ENCODE results near the gene LAMTOR2. TPM values are rescaled to one million over a fixed set of nuclear protein-coding genes. Genes with fewer than 3 reads are reported as not detected.

The LAMTOR2 gene
- total RNA-seq, 1 donor from 2014 or later: 73.9 TPM

DNA sequence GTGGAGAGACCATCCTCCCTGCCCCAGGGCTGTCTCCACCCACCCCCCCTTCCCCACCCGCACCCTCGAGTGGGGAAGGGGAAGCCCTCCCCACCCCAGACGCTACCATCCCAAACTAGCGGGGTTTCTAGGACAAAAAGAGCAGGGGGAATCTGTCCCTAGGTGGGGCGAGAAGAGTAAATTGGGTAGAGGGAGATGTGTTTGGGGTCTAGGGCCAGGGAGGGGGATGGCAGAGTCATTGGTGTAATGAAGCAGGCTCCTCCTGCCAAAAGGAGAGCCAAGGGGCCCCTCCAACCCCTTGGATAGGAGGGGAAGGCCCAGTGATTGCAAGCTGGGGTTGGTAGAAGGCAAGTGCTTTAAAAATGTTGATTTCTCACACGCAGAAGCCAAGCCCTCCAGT, 17.7 kb downstream of the LAMTOR2 start:
- H3K4me3 ChIP-seq: no peak overlapping the region
- H3K4me1 ChIP-seq: peaks cover 13% of the 10 kb centered on the region
- no peaks in the 10 kb centered on the region for H3K27me3 ChIP-seq
- intact Hi-C loops (cut with DNase I): no loop called here
- no peak overlapping the region for H3K27ac ChIP-seq
- H3K9me3 ChIP-seq: no peaks in the 10 kb centered on the region
- H3K36me3 ChIP-seq: no peaks in the 10 kb centered on the region
- no peak for TF ChIP-seq POLR2AphosphoS5 (IDR thresholded peaks at IDR 0.05; ENCODE audit: insufficient read depth in 1 of 2, low read depth in 1 of 2)
- TF ChIP-seq, protein P1, sequence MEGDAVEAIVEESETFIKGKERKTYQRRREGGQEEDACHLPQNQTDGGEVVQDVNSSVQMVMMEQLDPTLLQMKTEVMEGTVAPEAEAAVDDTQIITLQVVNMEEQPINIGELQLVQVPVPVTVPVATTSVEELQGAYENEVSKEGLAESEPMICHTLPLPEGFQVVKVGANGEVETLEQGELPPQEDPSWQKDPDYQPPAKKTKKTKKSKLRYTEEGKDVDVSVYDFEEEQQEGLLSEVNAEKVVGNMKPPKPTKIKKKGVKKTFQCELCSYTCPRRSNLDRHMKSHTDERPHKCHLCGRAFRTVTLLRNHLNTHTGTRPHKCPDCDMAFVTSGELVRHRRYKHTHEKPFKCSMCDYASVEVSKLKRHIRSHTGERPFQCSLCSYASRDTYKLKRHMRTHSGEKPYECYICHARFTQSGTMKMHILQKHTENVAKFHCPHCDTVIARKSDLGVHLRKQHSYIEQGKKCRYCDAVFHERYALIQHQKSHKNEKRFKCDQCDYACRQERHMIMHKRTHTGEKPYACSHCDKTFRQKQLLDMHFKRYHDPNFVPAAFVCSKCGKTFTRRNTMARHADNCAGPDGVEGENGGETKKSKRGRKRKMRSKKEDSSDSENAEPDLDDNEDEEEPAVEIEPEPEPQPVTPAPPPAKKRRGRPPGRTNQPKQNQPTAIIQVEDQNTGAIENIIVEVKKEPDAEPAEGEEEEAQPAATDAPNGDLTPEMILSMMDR (IDR thresholded peaks at IDR 0.05): no peak
- no peak for TF ChIP-seq POLR2A (IDR thresholded peaks at IDR 0.05)
- DNase-seq (ENCODE audit: extremely low spot score in 2 of 2): no peak

- peaks cover 13% of the 10 kb centered on the region for H3K4me1 ChIP-seq
- TF ChIP-seq, protein P1 (IDR thresholded peaks at IDR 0.05): no peak
- TF ChIP-seq POLR2AphosphoS5 (IDR thresholded peaks at IDR 0.05; ENCODE audit: insufficient read depth in 1 of 2, low read depth in 1 of 2) (no peak), POLR2A (IDR thresholded peaks at IDR 0.05) (no peak)
- no peak for DNase-seq (ENCODE audit: extremely low spot score in 2 of 2)
These were observed 18.6 kb downstream of the LAMTOR2 start for GRCh38 chr1:156073110-156073687.

DNA sequence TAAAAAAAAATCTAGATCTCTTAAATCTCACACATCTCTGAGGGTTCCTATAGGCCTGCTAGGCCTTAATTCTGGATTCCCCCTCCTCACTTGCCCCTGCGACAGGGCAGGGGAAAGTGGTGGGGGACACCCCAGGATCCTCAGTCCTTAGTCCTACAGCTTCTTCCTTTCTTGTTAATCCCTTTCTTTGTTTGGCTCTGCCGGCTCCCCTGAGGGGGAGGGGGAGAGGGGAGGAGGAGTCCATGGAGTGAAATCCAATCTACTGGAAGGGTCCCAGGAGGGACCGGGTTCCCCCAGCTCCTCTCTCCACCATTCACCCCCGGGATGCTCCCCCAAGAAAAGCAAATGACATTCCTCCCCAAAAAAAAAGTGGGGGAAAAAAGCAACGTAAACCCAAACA, 19.2 kb downstream of the LAMTOR2 start:
- H3K27me3 ChIP-seq: no peaks in the 10 kb centered on the region
- no peak overlapping the region for H3K4me3 ChIP-seq
- no peaks in the 10 kb centered on the region for H3K9me3 ChIP-seq
- no peaks in the 10 kb centered on the region for H3K36me3 ChIP-seq
- no peak for TF ChIP-seq POLR2A (IDR thresholded peaks at IDR 0.05)
- no peak for TF ChIP-seq POLR2AphosphoS5 (IDR thresholded peaks at IDR 0.05; ENCODE audit: insufficient read depth in 1 of 2, low read depth in 1 of 2)
- TF ChIP-seq, protein P1 (IDR thresholded peaks at IDR 0.05): no peak
- H3K27ac ChIP-seq: no peak overlapping the region
- DNase-seq (ENCODE audit: extremely low spot score in 2 of 2): no peak
- peaks cover 13% of the 10 kb centered on the region for H3K4me1 ChIP-seq
- intact Hi-C loops (cut with DNase I): no loop called here

More at GRCh38 chr1:156073110-156073687, 18.6 kb downstream of the LAMTOR2 start:
- intact Hi-C loops (cut with DNase I): no loop called here
- Histone ChIP-seq H3K36me3 (no peaks in the 10 kb centered on the region), H3K4me3 (no peak overlapping the region), H3K27me3 (no peaks in the 10 kb centered on the region), H3K9me3 (no peaks in the 10 kb centered on the region), H3K27ac (no peak overlapping the region)

GRCh38 chr1:156074661-156075060, 20.1 kb downstream of the LAMTOR2 start:
- Histone ChIP-seq H3K9me3 (no peaks in the 10 kb centered on the region), H3K4me3 (no peak overlapping the region), H3K27ac (no peak overlapping the region), H3K27me3 (no peaks in the 10 kb centered on the region), H3K36me3 (no peaks in the 10 kb centered on the region), H3K4me1 (peaks cover 13% of the 10 kb centered on the region)
- no peak for DNase-seq (ENCODE audit: extremely low spot score in 2 of 2)
- no peak for TF ChIP-seq POLR2AphosphoS5 (IDR thresholded peaks at IDR 0.05; ENCODE audit: insufficient read depth in 1 of 2, low read depth in 1 of 2)
- no peak for TF ChIP-seq POLR2A (IDR thresholded peaks at IDR 0.05)
- intact Hi-C loops (cut with DNase I): no loop called here

DNA sequence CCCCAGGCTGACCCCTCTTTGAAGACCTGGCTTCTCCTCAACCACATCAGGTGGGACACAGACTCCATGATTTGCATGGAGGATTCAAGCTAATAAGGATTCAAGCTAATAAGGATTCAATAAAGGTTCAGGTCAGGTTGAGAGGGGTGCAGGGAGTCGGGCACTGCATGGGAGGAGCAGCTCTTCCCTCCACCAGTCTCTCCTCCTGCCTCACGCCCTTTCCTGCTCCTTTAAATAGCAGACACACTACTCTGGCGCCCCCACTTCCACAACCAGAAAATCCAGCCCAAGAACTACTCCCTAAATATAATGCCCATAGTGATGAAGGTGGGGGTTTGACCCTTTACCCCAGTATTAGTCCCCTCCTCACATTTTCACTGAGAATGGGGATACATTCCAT, 20.6 kb downstream of the LAMTOR2 start:
- Histone ChIP-seq H3K36me3 (no peaks in the 10 kb centered on the region), H3K27ac (no peak overlapping the region), H3K27me3 (no peaks in the 10 kb centered on the region), H3K4me3 (no peak overlapping the region), H3K9me3 (no peaks in the 10 kb centered on the region), H3K4me1 (peaks cover 13% of the 10 kb centered on the region)
- TF ChIP-seq, protein P1 (IDR thresholded peaks at IDR 0.05): no peak
- no peak for TF ChIP-seq POLR2A (IDR thresholded peaks at IDR 0.05)
- TF ChIP-seq POLR2AphosphoS5 (IDR thresholded peaks at IDR 0.05; ENCODE audit: insufficient read depth in 1 of 2, low read depth in 1 of 2): no peak
- no peak for DNase-seq (ENCODE audit: extremely low spot score in 2 of 2)
- intact Hi-C loops (cut with DNase I): no loop called here
